Ishikawa (cell line): Measurements from ENCODE around the gene ORMDL2.

Source experiments
- CREB1 ChIP-seq: IDR thresholded peaks from 2 replicates; pipeline ENCODE4 v1.6.1; 2012; ENCODE audit warnings: low read depth
- EGR1 ChIP-seq: IDR thresholded peaks from 2 replicates; pipeline ENCODE4 v1.6.1; 2012
- EP300 ChIP-seq: IDR thresholded peaks from 2 replicates; pipeline ENCODE4 v1.6.1; 2012; ENCODE audit warnings: borderline replicate concordance
- MAX ChIP-seq: IDR thresholded peaks from 2 replicates; pipeline ENCODE4 v1.6.1; 2012
- RAD21 ChIP-seq: IDR thresholded peaks from 2 replicates; pipeline ENCODE4 v1.6.1; 2012; ENCODE audit warnings: low read depth
- REST ChIP-seq: IDR thresholded peaks from 2 replicates; pipeline ENCODE4 v1.6.1; 2012; ENCODE audit warnings: low read depth, mild to moderate bottlenecking
- TAF1 ChIP-seq: IDR thresholded peaks from 2 replicates; pipeline ENCODE4 v1.6.1; 2012; ENCODE audit warnings: low read depth, mild to moderate bottlenecking
- TCF12 ChIP-seq: IDR thresholded peaks from 2 replicates; pipeline ENCODE4 v1.6.1; 2012; ENCODE audit warnings: low read depth
- YY1 ChIP-seq: IDR thresholded peaks from 2 replicates; pipeline ENCODE4 v1.6.1; 2012; ENCODE audit warnings: low read depth
- ZBTB7A ChIP-seq: IDR thresholded peaks from 2 replicates; pipeline ENCODE4 v1.6.1; 2012; ENCODE audit warnings: low read depth

- TF ChIP-seq EP300 (no peak), MAX (no peak), CREB1 (no peak), TCF12 (no peak), REST (no peak), EGR1 (no peak), YY1 (no peak), ZBTB7A (no peak), RAD21 (no peak), TAF1 (no peak)
Measured at GRCh38 chr12:55865327-55865726, 47.5 kb downstream of the ORMDL2 start.
